GM13977 (cell line): ENCODE data around the gene ALOX5AP.

Source experiments
- DNase-seq: peaks from one replicate; pipeline ENCODE4 v3.0.0; 2012; ENCODE audit warnings: low spot score
- CTCF ChIP-seq: IDR thresholded peaks from 2 replicates; pipeline ENCODE4 v1.5.1; 2012; ENCODE audit warnings: mild to moderate bottlenecking, control low read depth; ENCODE audit not compliant: insufficient read depth; ENCODE audit errors: extremely low read depth, missing control alignments
- in situ Hi-C: fragments of 300-500 bp; cut with MboI; formaldehyde crosslinking; loops from one replicate; pipeline ENCODE4 v1.12.0; 2022; ENCODE audit warnings: low sequenced_read_pairs, low pct_unique_long_range_greater_than_20kb, mixed read lengths, inconsistent platforms; ENCODE audit not compliant: unreplicated experiment

Gene ALOX5AP

DNA sequence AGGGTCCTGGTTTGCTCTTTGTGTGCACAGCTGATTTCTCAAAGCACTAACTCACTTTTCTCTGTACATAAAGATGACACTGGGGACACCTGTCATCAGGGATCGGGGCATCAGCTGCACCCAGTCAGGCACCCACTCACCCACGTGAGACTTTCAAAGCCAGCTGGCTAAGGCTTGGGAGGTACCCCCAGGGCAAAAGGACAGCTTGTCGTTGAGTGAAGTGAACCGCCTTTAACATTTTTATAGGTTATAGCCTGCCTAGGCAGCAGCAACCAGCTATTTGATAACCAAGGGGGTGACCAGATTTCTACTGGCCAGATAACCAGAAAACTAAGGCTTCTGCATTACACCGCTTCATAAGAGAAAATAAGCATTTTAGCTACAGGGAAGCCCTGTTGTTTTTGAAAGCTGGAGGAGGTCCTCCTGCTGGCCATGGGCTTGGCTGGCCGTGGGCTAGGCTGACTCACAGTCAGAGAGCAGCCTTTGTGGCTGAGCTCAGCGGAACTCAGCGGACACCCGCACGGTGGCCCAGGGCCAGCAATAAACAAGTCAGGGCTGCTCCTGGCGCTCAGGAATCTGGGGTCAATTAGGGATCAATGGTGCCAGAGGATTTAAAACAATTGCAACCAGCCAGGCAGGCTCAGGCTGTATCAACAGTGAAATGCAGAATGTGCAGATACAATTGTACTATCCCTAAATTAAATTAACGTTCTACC lies 57.1 kb downstream of the ALOX5AP start:
- in situ Hi-C loops, result no loop called here
- no peak for DNase-seq
- TF ChIP-seq CTCF, result no peak

- in situ Hi-C loops, result no loop called here
- TF ChIP-seq CTCF, result no peak
- DNase-seq, result no peak
Measured at GRCh38 chr13:30796132-30796572, 60.8 kb downstream of the ALOX5AP start.

GRCh38 chr13:30796631-30797601 lies 61.6 kb downstream of the ALOX5AP start:
- DNase-seq, result peak; percentile 63
- in situ Hi-C loops, result no loop called here
- TF ChIP-seq CTCF, result no peak

DNA sequence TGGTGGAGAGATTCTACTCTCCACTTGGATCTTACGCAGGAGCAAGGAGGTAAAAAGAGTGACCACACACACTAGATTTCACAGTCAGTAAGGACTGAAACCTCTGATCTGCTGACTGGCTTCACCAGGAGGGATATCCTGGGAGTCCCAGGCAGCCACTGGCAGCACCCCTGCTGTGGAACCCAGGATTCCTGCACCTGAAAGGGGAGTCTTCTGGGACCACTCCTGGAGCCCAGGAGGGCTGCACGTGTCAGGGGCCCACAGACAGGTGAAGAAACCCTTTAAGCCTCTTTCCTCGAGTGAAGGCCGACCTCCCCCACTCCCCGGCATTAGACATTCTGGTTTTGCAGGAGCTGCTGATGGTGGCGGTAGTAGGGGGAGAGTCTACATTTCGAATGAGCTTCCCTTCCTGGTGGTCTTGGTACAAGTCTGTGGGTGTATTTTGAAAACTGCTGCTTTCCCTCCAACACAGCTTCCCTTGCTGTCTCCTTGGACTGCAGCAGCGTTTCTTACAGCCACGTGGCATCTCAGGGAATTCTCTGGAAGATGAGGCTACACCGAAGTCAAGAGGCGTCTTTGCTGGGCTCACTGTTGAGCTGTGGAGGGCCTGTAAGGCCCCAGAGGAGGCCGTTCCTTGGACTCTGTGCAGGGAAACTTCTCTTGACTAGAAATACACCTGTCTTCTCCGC lies 62.6 kb downstream of the ALOX5AP start:
- in situ Hi-C loops, result no loop called here
- DNase-seq, result no peak
- no peak for TF ChIP-seq CTCF

DNA sequence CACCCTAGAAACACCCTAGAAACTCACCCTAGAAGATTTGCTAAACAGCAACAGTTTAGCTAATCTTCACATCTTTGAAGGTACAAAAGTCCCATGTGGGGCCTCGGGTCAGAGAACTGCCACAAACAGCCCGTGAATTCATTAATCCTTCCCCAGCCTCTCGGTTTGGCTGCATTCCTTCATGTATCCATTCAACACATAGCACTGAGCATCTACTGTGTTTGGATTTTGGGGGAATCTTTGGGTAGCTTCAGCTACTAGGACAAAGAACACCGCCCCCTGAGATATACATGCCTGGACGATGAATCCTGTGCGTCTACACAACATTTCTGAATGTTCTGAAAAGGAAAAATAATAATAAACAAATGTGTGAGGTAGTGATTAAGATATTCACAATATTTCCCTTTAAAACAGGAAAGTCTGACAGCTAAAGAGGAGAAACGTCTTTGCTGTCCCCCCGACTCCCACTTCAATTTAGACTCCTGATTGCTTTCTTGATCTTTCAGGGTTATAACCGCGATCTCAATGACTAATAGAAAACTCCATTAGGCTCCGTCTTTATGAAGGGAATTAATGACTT lies 63.5 kb downstream of the ALOX5AP start:
- in situ Hi-C loops, result no loop called here
- no peak for TF ChIP-seq CTCF
- DNase-seq, result no peak

- TF ChIP-seq CTCF, result no peak
- DNase-seq, result no peak
- in situ Hi-C loops, result no loop called here
Measured at GRCh38 chr13:30799356-30799824, 64.0 kb downstream of the ALOX5AP start.
